Cardiac septum (tissue), 1 donor: ENCODE measurements around the gene ZBTB4. TPM values are rescaled to one million over a fixed set of nuclear protein-coding genes. Genes with fewer than 3 reads are reported as not detected.

Experiments used
- DNase-seq: peaks from one replicate; pipeline ENCODE4 v3.0.0-alpha.2; 2020; ENCODE audit warnings: low spot score
- intact Hi-C: fragments of 100-400 bp; cut with DNase I; formaldehyde crosslinking; loops from one replicate; pipeline ENCODE4 v1.14.0; 2022
- total RNA-seq: library from RNA; stranded (reverse); fragmentation: NEBNext Ultra II Directional; extraction: Animal tissue kit (Norgen Biotek cat#: 25700); gene quantifications from one replicate; pipeline ENCODE4 v1.2.1, GENCODE V29; 2021
- donor health status: DM: no; HTN: no; CAD: no.

ZBTB4 gene
- total RNA-seq, 1 donor from 2014 or later = 69.4 TPM

- no peak for DNase-seq
- intact Hi-C loops = no loop called here
Observed at GRCh38 chr17:7410634-7411426, 68.6 kb downstream of the ZBTB4 start.

GRCh38 chr17:7409716-7410115, 69.7 kb downstream of the ZBTB4 start:
- DNase-seq = no peak
- intact Hi-C loops = no loop called here

Other genes with a start within 250 kb of the ZBTB4 start
- 22.5 TPM for gene DVL2, start 245.1 kb downstream of the ZBTB4 start, total RNA-seq
- 20.5 TPM for gene PHF23, start 240.2 kb downstream of the ZBTB4 start, total RNA-seq
- gene GABARAP, start 237.2 kb downstream of the ZBTB4 start, total RNA-seq = 449 TPM
- gene CTDNEP1, start 227.9 kb downstream of the ZBTB4 start, total RNA-seq = 111 TPM
- 57.5 TPM for gene ELP5, start 227.4 kb downstream of the ZBTB4 start, total RNA-seq
- 0.75 TPM for gene CLDN7, start 217.2 kb downstream of the ZBTB4 start, total RNA-seq
- 73.5 TPM for gene SLC2A4, start 197.9 kb downstream of the ZBTB4 start, total RNA-seq
- gene YBX2, start 185.0 kb downstream of the ZBTB4 start, total RNA-seq = 1.2 TPM
- gene EIF5A, start 172.0 kb downstream of the ZBTB4 start, total RNA-seq = 263 TPM
- gene GPS2, start 164.3 kb downstream of the ZBTB4 start, total RNA-seq = 49.0 TPM
- 29.9 TPM for gene NEURL4, start 150.3 kb downstream of the ZBTB4 start, total RNA-seq
- gene ACAP1, start 143.1 kb downstream of the ZBTB4 start, total RNA-seq = 16.4 TPM
- 9.6 TPM for gene KCTD11, start 127.5 kb downstream of the ZBTB4 start, total RNA-seq
- not detected for gene TMEM95, start 124.5 kb downstream of the ZBTB4 start, total RNA-seq
- 2.0 TPM for gene TNK1, start 98.5 kb downstream of the ZBTB4 start, total RNA-seq
- gene PLSCR3, start 85.1 kb downstream of the ZBTB4 start, total RNA-seq = 16.8 TPM
- gene TMEM256, start 75.5 kb downstream of the ZBTB4 start, total RNA-seq = 67.7 TPM
- gene NLGN2, start 71.8 kb downstream of the ZBTB4 start, total RNA-seq = 11.0 TPM
- not detected for gene SPEM1, start 59.3 kb downstream of the ZBTB4 start, total RNA-seq
- gene SPEM2, start 54.0 kb downstream of the ZBTB4 start, total RNA-seq = not detected
- not detected for gene SPEM3, start 50.8 kb downstream of the ZBTB4 start, total RNA-seq
- 2.6 TPM for gene TMEM102, start 44.2 kb downstream of the ZBTB4 start, total RNA-seq
- gene FGF11, start 40.1 kb downstream of the ZBTB4 start, total RNA-seq = 3.9 TPM
- 9.9 TPM for gene CHRNB1, start 34.6 kb downstream of the ZBTB4 start, total RNA-seq
- gene SLC35G6, start 1.8 kb upstream of the ZBTB4 start, total RNA-seq = not detected
- gene POLR2A, start 4.7 kb upstream of the ZBTB4 start, total RNA-seq = 56.4 TPM
- 33.9 TPM for gene TNFSF12, start 69.4 kb upstream of the ZBTB4 start, total RNA-seq
- gene TNFSF13, start 79.1 kb upstream of the ZBTB4 start, total RNA-seq = 4.9 TPM
- gene SENP3, start 82.3 kb upstream of the ZBTB4 start, total RNA-seq = 33.8 TPM
- gene CD68, start 100.0 kb upstream of the ZBTB4 start, total RNA-seq = 11.4 TPM
- 22.4 TPM for gene MPDU1, start 104.2 kb upstream of the ZBTB4 start, total RNA-seq
- 1.1 TPM for gene SOX15, start 110.5 kb upstream of the ZBTB4 start, total RNA-seq
- gene FXR2, start 135.3 kb upstream of the ZBTB4 start, total RNA-seq = 83.5 TPM
- 60.3 TPM for gene SAT2, start 148.2 kb upstream of the ZBTB4 start, total RNA-seq
- gene SHBG, start 150.5 kb upstream of the ZBTB4 start, total RNA-seq = 0.62 TPM
- 2.7 TPM for gene ATP1B2, start 171.3 kb upstream of the ZBTB4 start, total RNA-seq
- 17.5 TPM for gene TP53, start 207.9 kb upstream of the ZBTB4 start, total RNA-seq
- 3.2 TPM for gene WRAP53, start 208.8 kb upstream of the ZBTB4 start, total RNA-seq
- 0.78 TPM for gene EFNB3, start 225.6 kb upstream of the ZBTB4 start, total RNA-seq
- gene DNAH2, start 238.1 kb upstream of the ZBTB4 start, total RNA-seq = 0.16 TPM